PC-9 (cell line): ENCODE results near the gene ITPRIPL2. TPM values are rescaled to one million over a fixed set of nuclear protein-coding genes. Genes with fewer than 3 reads are reported as not detected.

Source experiments
- Bru-seq: library from RNA; stranded (reverse); fragments of 400-500 nt; gene quantifications from one replicate; lab custom pipeline; 2021; lab: Mats Ljungman, UMichigan
- BruChase-seq, 2 experiments: library from RNA; stranded (reverse); fragments of 400-500 nt; gene quantifications; one replicate each; lab custom pipeline; 2021; lab: Mats Ljungman, UMichigan
- BruUV-seq: library from RNA; stranded (reverse); fragments of 400-500 nt; replicated peaks from 2 replicates; lab custom pipeline; 2021; lab: Mats Ljungman, UMichigan
- CTCF ChIA-PET: fragments of 300-600 bp; sonication (Branson Sonifier 250); formaldehyde crosslinking; loops from one replicate; lab custom pipeline; 2022; ENCODE audit warnings: antibody characterized with exemption; lab: Charles Lee
- POLR2A ChIA-PET: fragments of 300-600 bp; sonication (Branson Sonifier 250); formaldehyde crosslinking; loops from one replicate; lab custom pipeline; 2022; ENCODE audit warnings: antibody characterized with exemption; ENCODE audit not compliant: unreplicated experiment; lab: Charles Lee
- DNase-seq, 2 experiments: peaks; one replicate each; pipeline versions ENCODE4 v3.0.0 to v3.0.0-alpha.2; 2015 to 2022; ENCODE audit warnings: mixed read lengths in 1 of 2
- H2AFZ ChIP-seq: fragments of 200-600 bp; sonication (generic); 2 replicates; pipeline ENCODE4 v1.8.1; 2017; ENCODE audit warnings: antibody characterized with exemption
- H3F3A ChIP-seq: fragments of 200-600 bp; sonication (generic); 2 replicates; pipeline ENCODE4 v1.8.1; 2017; ENCODE audit warnings: antibody characterized with exemption, mild to moderate bottlenecking, low read depth; ENCODE audit not compliant: insufficient read depth
- H3K27ac ChIP-seq: fragments of 200-600 bp; sonication (generic); 2 replicates; pipeline ENCODE4 v1.6.1; 2016; ENCODE audit warnings: mixed run types
- H3K27me3 ChIP-seq: fragments of 200-600 bp; sonication (generic); 2 replicates; pipeline ENCODE4 v1.6.1; 2016; ENCODE audit warnings: low read depth, mixed run types; ENCODE audit not compliant: insufficient read depth
- H3K36me3 ChIP-seq: fragments of 200-600 bp; sonication (generic); 2 replicates; pipeline ENCODE4 v1.6.1; 2016; ENCODE audit warnings: low read depth, mixed run types
- H3K4me1 ChIP-seq: fragments of 200-600 bp; sonication (generic); replicated peaks from 2 replicates; pipeline ENCODE4 v1.6.1; 2016; ENCODE audit warnings: mixed run types; ENCODE audit not compliant: insufficient read depth
- H3K4me2 ChIP-seq: fragments of 200-600 bp; sonication (generic); 2 replicates; pipeline ENCODE4 v1.6.1; 2017; ENCODE audit warnings: mixed run types
- H3K4me3 ChIP-seq: fragments of 200-600 bp; sonication (generic); 2 replicates; pipeline ENCODE4 v1.6.1; 2016; ENCODE audit warnings: mixed run types
- H3K79me2 ChIP-seq: fragments of 200-600 bp; sonication (generic); 2 replicates; pipeline ENCODE4 v1.6.1; 2017; ENCODE audit warnings: low read depth, mixed run types
- H3K9me2 ChIP-seq: fragments of 200-600 bp; sonication (generic); 2 replicates; pipeline ENCODE4 v1.8.1; 2017; ENCODE audit warnings: mild to moderate bottlenecking; ENCODE audit not compliant: insufficient read depth
- H3K9me3 ChIP-seq: fragments of 200-600 bp; sonication (generic); 2 replicates; pipeline ENCODE4 v1.8.1; 2016; ENCODE audit warnings: low read depth; ENCODE audit not compliant: insufficient read depth
- H4K20me1 ChIP-seq: fragments of 200-600 bp; sonication (generic); 2 replicates; pipeline ENCODE4 v1.8.1; 2017; ENCODE audit not compliant: insufficient read depth
- CTCF ChIP-seq: fragments of 200-600 bp; sonication (generic); conservative IDR thresholded peaks from 2 replicates; pipeline ENCODE4 v1.6.1; 2017; ENCODE audit warnings: mixed run types, antibody characterized with exemption, mild to moderate bottlenecking, moderate library complexity
- EZH2 ChIP-seq: fragments of 200-600 bp; sonication (generic); IDR thresholded peaks from 2 replicates; pipeline ENCODE4 v1.8.0; 2017; ENCODE audit warnings: antibody characterized with exemption, low read depth
- intact Hi-C: fragments of 100-400 bp; cut with micrococcal nuclease; formaldehyde crosslinking; loops from one replicate; pipeline ENCODE4 v1.10.0; 2022; ENCODE audit not compliant: unreplicated experiment
- long read RNA-seq: library from polyadenylated mRNA; stranded (forward); transcript quantifications from one replicate; pipeline ENCODE4 v2.0.0, GENCODE V29; 2022
- total RNA-seq: library from RNA; stranded (reverse); gene quantifications from 2 replicates; pipeline ENCODE4 v1.2.3, GENCODE V29; 2021

ITPRIPL2 gene
- 117 and 142 TPM in 2 replicates for total RNA-seq
- Bru-seq, nascent RNA = percentile 98 among the genes with signal in this experiment
- BruChase-seq, experiment 1, labeled RNA remaining after a 2-hour chase = percentile 100 among the genes with signal in this experiment
- BruChase-seq, experiment 2, labeled RNA remaining after a 6-hour chase = percentile 99 among the genes with signal in this experiment
- long read RNA-seq, full-length matches to known transcripts = 62 of 75 reads
- long read RNA-seq, partial matches to known transcripts = 0 of 75 reads
- long read RNA-seq, other reads (novel, unspliced or antisense) = 13 of 75 reads

DNA sequence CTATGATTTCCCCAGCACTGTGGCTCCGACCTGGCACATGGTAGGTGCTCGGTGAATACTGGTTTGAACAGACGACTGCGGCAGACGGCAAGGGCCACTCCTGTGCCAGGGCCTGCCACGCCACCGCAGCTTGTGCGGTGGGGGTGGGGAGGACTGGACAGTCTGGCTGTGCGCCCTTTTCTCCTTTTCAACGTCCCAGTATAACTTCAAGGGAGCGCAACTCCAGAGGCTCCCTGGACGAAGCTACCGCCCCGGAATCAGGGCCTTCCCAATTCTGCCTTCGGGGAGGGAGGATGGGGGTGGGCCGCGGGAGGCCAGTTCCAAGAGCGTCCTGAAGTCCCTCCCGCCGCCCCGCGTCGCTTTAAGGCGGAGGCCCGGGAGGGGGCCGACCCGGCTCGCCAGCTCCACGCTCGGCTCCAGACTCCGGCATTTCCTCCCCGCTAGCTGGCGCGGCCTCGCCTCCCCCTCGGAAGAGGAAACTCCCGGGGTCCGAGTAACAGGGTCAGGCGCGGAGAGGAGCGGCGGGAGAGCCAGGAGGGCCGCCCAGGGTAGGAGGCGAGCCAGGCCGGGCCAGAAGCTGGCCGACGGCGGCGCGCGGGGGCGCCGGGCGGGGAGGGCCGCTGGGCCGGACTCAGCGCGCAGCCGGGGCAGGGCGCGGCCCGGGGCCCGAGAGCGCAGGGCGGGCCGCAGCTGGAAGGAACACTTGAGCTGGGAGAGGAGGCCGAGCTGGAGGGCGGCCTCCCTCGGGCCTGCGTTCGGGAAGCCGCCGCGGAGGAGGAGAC lies at the start of gene ITPRIPL2:
Gene ITPRIPL2, plus strand, starts transcription at position 388 of the 782 bp plus-strand sequence. CDS start 498 bp downstream, outside the sequence.
- ChIA-PET POLR2A (interaction anchor here (0.6 to 1.8 kb wide), 8 partner anchors 19 to 115 kb away, joined by 3 to 61 read pairs (median 5); no protein-coding TSS in a partner anchor), CTCF (interaction anchor here (0.6 to 1.8 kb wide), 7 partner anchors 19 to 299 kb away, joined by 4 to 6 read pairs (median 4); no protein-coding TSS in a partner anchor)
- Histone ChIP-seq H3K9me2 (no peaks in the 10 kb centered on the region), H2AFZ (peak within 1 kb of the TSS; percentile 44; the same call in 1 of the 2 replicates), H3K36me3 (peaks cover 18% of the 10 kb centered on the region), H3K27ac (peak within 1 kb of the TSS; percentile 96), H4K20me1 (peaks cover 17% of the 10 kb centered on the region), H3K79me2 (peaks cover 79% of the 10 kb centered on the region), H3K4me3 (peak within 1 kb of the TSS; percentile 85), H3F3A (peaks cover 48% of the 10 kb centered on the region), H3K4me2 (peak within 1 kb of the TSS; percentile 90), H3K27me3 (no peaks in the 10 kb centered on the region), H3K4me1 (peaks cover 68% of the 10 kb centered on the region), H3K9me3 (no peaks in the 10 kb centered on the region)
- BruUV-seq = no TSS peak
- TF ChIP-seq CTCF (no peak), EZH2 (no peak)
- intact Hi-C loops = loop anchor here (1.0 to 10.0 kb wide), 4 partner anchors 21 to 391 kb away; no protein-coding TSS in a partner anchor
- DNase-seq = peak; percentile 90 to 95

- Histone ChIP-seq H3K79me2 (peaks cover 15% of the 10 kb centered on the region), H3K4me1 (peaks cover 9% of the 10 kb centered on the region; the same call in 1 of the 2 replicates), H3K9me3 (no peaks in the 10 kb centered on the region), H3K36me3 (no peaks in the 10 kb centered on the region), H2AFZ (peak overlapping the region; percentile 63; the same call in 1 of the 2 replicates), H3F3A (no peaks in the 10 kb centered on the region; the same call in 1 of the 2 replicates), H3K27ac (peak overlapping the region; percentile 97), H4K20me1 (no peaks in the 10 kb centered on the region), H3K27me3 (no peaks in the 10 kb centered on the region), H3K4me2 (peak overlapping the region; percentile 83), H3K9me2 (no peaks in the 10 kb centered on the region), H3K4me3 (peak overlapping the region; percentile 88)
- POLR2A ChIA-PET = interaction anchor here (0.6 to 1.2 kb wide), 7 partner anchors 9 to 326 kb away, joined by 3 to 6 read pairs (median 4); no protein-coding TSS in a partner anchor
- TF ChIP-seq CTCF (no peak), EZH2 (no peak)
- DNase-seq = no peak
- intact Hi-C loops = loop anchor here (1.0 to 5.0 kb wide), 5 partner anchors 58 to 265 kb away; partner anchors contain the start of genes ARL6IP1, SMG1 and TMC7
- BruUV-seq = TSS peak; percentile 81
- CTCF ChIA-PET = interaction anchor here (0.7 to 0.8 kb wide), 2 partner anchors 59 to 98 kb away, joined by 3 to 9 read pairs; no protein-coding TSS in a partner anchor
These were observed 46.8 kb upstream of the ITPRIPL2 start for GRCh38 chr16:19066988-19067348.
